ENCODE results near the gene ZFR2. TPM values are rescaled to one million over a fixed set of nuclear protein-coding genes. Genes with fewer than 3 reads are reported as not detected.

Gene ZFR2
- total and polyA plus RNA-seq, 4 donors = not detected

DNA sequence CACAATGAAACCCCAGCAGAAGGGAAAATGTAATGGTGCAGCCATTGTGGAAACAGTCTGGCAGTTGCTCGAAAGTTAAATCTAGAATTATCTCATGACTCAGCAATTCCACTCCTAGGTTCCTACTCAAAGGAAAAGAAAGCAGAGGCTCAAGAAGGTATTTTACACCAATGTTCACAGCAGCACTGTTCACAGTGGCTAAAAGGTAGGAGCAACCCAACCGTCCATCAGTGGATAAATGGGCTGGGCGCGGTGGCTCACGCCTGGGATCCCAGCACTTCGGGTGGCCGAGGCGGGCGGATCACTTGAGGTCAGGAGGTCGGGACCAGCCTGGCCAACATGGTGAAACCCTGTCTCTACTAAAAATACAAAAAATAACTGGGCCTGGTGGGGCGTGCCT, 25.9 kb downstream of the ZFR2 start:
- TF ChIP-seq NR2F2 (IDR thresholded peaks at IDR 0.05) = no peak
- no peak for TF ChIP-seq SP1 (IDR thresholded peaks at IDR 0.05)
- TF ChIP-seq JUND (IDR thresholded peaks at IDR 0.05) = no peak
- TF ChIP-seq TAF1 (conservative IDR thresholded peaks at IDR 0.05) = no peak
- no peak for TF ChIP-seq FOXA2 (IDR thresholded peaks at IDR 0.05)
- TF ChIP-seq HNF4G (IDR thresholded peaks at IDR 0.05) = no peak
- TF ChIP-seq, protein P1, sequence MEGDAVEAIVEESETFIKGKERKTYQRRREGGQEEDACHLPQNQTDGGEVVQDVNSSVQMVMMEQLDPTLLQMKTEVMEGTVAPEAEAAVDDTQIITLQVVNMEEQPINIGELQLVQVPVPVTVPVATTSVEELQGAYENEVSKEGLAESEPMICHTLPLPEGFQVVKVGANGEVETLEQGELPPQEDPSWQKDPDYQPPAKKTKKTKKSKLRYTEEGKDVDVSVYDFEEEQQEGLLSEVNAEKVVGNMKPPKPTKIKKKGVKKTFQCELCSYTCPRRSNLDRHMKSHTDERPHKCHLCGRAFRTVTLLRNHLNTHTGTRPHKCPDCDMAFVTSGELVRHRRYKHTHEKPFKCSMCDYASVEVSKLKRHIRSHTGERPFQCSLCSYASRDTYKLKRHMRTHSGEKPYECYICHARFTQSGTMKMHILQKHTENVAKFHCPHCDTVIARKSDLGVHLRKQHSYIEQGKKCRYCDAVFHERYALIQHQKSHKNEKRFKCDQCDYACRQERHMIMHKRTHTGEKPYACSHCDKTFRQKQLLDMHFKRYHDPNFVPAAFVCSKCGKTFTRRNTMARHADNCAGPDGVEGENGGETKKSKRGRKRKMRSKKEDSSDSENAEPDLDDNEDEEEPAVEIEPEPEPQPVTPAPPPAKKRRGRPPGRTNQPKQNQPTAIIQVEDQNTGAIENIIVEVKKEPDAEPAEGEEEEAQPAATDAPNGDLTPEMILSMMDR (IDR thresholded peaks at IDR 0.05; ENCODE audit: low read depth, low read length, missing input control) = no peak
- TF ChIP-seq, protein P2, sequence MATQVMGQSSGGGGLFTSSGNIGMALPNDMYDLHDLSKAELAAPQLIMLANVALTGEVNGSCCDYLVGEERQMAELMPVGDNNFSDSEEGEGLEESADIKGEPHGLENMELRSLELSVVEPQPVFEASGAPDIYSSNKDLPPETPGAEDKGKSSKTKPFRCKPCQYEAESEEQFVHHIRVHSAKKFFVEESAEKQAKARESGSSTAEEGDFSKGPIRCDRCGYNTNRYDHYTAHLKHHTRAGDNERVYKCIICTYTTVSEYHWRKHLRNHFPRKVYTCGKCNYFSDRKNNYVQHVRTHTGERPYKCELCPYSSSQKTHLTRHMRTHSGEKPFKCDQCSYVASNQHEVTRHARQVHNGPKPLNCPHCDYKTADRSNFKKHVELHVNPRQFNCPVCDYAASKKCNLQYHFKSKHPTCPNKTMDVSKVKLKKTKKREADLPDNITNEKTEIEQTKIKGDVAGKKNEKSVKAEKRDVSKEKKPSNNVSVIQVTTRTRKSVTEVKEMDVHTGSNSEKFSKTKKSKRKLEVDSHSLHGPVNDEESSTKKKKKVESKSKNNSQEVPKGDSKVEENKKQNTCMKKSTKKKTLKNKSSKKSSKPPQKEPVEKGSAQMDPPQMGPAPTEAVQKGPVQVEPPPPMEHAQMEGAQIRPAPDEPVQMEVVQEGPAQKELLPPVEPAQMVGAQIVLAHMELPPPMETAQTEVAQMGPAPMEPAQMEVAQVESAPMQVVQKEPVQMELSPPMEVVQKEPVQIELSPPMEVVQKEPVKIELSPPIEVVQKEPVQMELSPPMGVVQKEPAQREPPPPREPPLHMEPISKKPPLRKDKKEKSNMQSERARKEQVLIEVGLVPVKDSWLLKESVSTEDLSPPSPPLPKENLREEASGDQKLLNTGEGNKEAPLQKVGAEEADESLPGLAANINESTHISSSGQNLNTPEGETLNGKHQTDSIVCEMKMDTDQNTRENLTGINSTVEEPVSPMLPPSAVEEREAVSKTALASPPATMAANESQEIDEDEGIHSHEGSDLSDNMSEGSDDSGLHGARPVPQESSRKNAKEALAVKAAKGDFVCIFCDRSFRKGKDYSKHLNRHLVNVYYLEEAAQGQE (IDR thresholded peaks at IDR 0.05) = no peak
- TF ChIP-seq, protein P3, sequence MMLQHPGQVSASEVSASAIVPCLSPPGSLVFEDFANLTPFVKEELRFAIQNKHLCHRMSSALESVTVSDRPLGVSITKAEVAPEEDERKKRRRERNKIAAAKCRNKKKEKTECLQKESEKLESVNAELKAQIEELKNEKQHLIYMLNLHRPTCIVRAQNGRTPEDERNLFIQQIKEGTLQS (IDR thresholded peaks at IDR 0.05) = no peak
- H3K27ac ChIP-seq (ENCODE audit: low read depth in 1 of 2, low read length in 2 of 2) = no peak overlapping the region
- DNase-seq (ENCODE audit: low spot score) = no peak
- no peaks in the 10 kb centered on the region for H3K27me3 ChIP-seq (ENCODE audit: control insufficient read depth in 4 of 4, insufficient read depth in 4 of 4, low read length in 3 of 4)
- no peak overlapping the region for H3K4me3 ChIP-seq (ENCODE audit: low read depth in 1 of 3, low read length in 3 of 3)
- H3K9ac ChIP-seq (ENCODE audit: low read depth in 1 of 2, low read length in 2 of 2) = no peak overlapping the region
- no peaks in the 10 kb centered on the region for H3K36me3 ChIP-seq (ENCODE audit: control insufficient read depth in 4 of 4, insufficient read depth in 3 of 4, low read depth in 1 of 4, low read length in 3 of 4)
- WGBS = 90% methylated on average over 11 of the region's 11 CpGs
- no peaks in the 10 kb centered on the region for H3K4me1 ChIP-seq (ENCODE audit: control insufficient read depth in 4 of 4, insufficient read depth in 4 of 4, low read length in 3 of 4)
- H3K9me3 ChIP-seq (ENCODE audit: control insufficient read depth in 4 of 4, low read length in 3 of 4) = no peaks in the 10 kb centered on the region

DNA sequence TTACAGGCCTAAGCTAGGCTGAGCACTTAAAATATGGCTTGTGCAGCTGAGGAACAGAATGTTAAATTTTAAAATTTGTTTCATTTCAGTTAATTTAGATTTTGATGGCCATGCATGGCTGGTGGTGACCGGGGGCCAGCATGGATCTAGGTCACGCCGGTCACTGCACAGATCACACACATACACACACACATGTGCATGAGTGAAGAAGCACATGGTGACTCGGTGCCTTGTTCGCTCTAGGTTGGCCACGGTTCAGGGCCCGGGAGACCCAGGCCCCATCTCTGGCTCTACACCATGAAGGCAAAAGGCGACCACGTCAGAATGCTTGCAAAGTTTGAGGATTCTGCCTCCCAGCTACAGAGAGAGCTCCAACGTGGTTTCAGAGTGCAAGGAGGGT, 28.0 kb downstream of the ZFR2 start:
- no peaks in the 10 kb centered on the region for H3K36me3 ChIP-seq (ENCODE audit: control insufficient read depth in 4 of 4, insufficient read depth in 3 of 4, low read depth in 1 of 4, low read length in 3 of 4)
- TF ChIP-seq RAD21 (IDR thresholded peaks at IDR 0.05) = no peak
- TF ChIP-seq, protein P1 (IDR thresholded peaks at IDR 0.05; ENCODE audit: low read depth, low read length, missing input control) = no peak
- TF ChIP-seq YY1 (IDR thresholded peaks at IDR 0.05) = no peak
- TF ChIP-seq, protein P3 (IDR thresholded peaks at IDR 0.05) = no peak
- no peak for TF ChIP-seq HNF4G (IDR thresholded peaks at IDR 0.05)
- no peak for TF ChIP-seq FOXA2 (IDR thresholded peaks at IDR 0.05)
- TF ChIP-seq, protein P4, sequence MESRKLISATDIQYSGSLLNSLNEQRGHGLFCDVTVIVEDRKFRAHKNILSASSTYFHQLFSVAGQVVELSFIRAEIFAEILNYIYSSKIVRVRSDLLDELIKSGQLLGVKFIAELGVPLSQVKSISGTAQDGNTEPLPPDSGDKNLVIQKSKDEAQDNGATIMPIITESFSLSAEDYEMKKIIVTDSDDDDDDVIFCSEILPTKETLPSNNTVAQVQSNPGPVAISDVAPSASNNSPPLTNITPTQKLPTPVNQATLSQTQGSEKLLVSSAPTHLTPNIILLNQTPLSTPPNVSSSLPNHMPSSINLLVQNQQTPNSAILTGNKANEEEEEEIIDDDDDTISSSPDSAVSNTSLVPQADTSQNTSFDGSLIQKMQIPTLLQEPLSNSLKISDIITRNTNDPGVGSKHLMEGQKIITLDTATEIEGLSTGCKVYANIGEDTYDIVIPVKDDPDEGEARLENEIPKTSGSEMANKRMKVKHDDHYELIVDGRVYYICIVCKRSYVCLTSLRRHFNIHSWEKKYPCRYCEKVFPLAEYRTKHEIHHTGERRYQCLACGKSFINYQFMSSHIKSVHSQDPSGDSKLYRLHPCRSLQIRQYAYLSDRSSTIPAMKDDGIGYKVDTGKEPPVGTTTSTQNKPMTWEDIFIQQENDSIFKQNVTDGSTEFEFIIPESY (IDR thresholded peaks at IDR 0.05) = no peak
- DNase-seq (ENCODE audit: low spot score) = no peak
- no peak overlapping the region for H3K9ac ChIP-seq (ENCODE audit: low read depth in 1 of 2, low read length in 2 of 2)
- no peak overlapping the region for H3K4me3 ChIP-seq (ENCODE audit: low read depth in 1 of 3, low read length in 3 of 3)
- no peaks in the 10 kb centered on the region for H3K27me3 ChIP-seq (ENCODE audit: control insufficient read depth in 4 of 4, insufficient read depth in 4 of 4, low read length in 3 of 4)
- 91% methylated on average over 10 of the region's 10 CpGs for WGBS
- no peaks in the 10 kb centered on the region for H3K4me1 ChIP-seq (ENCODE audit: control insufficient read depth in 4 of 4, insufficient read depth in 4 of 4, low read length in 3 of 4)
- no peak overlapping the region for H3K27ac ChIP-seq (ENCODE audit: low read depth in 1 of 2, low read length in 2 of 2)
- H3K9me3 ChIP-seq (ENCODE audit: control insufficient read depth in 4 of 4, low read length in 3 of 4) = no peaks in the 10 kb centered on the region
